ENCODE results near the gene GSTM3.
"Not testable (repeated sequence)": the region's sequence is repeated elsewhere in the genome, so short reads cannot be mapped to it uniquely, and the experiment has no call there.

- TF ChIP-seq CTCF (IDR thresholded peaks at IDR 0.05); MAX (CRISPR knock-in tag; IDR thresholded peaks at IDR 0.05); IRF2 (CRISPR knock-in tag; IDR thresholded peaks at IDR 0.05; ENCODE audit: borderline replicate concordance, low read depth); NR1H2 (CRISPR knock-in tag; IDR thresholded peaks at IDR 0.05); HMGXB4 (CRISPR knock-in tag; IDR thresholded peaks at IDR 0.05); FOXK1 (CRISPR knock-in tag; IDR thresholded peaks at IDR 0.05): not testable (repeated sequence)
These were observed 46.4 kb downstream of the GSTM3 start for GRCh38 chr1:109694400-109694799.
